Measurements from ENCODE around the gene KCNQ1OT1.

DNA sequence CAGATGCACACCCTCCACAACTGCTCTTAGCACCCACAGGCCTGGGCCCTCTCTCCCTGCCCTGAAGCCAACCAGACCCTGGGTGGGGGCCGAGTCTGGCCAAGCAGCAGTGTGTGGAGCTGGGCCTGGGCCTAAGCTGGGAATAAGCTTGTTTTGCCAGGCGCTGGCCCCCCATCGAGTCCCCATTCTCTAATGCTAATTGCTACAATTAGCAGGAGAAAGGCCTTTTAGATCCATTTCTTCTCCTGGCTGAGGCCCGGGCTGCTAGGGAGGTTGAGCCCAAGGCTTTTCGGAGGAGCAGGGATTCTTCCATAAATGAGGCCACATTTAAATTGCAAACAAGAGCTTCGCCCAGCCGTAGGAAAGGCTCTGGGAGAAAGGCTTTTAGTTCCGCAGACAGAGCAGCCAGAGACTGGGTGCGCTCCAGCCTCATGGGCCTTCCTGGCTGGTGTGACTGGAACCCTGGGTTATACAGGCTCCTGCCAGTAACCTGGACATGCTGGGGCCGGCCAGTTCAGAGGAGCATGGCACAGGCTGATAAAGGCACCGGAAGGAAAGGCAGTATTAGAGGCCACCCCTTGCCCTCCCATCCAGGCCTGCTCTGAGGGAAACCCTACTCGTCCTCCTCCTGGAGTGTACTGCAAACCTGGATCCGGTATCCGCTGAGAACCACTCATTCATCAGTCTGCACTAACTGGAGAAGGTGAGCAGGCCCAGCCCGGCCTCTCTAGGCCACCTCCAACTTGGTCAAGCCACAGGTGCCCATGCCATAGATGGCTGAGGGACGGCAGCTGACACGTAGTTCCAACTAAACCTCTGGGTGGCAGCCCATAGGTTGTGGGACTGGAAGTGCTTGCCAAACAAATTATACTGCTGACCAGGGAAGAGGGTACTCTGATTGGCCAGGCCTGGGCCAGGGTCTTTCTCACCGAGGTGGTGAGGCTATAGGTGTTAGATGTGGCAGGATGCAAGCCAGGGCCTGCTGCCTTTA is 6.2 kb downstream of the KCNQ1OT1 start:
- TF ChIP-seq EZH2 (IDR thresholded peaks at IDR 0.05; ENCODE audit: borderline replicate concordance, low read length), result no peak
- TF ChIP-seq, protein P1, sequence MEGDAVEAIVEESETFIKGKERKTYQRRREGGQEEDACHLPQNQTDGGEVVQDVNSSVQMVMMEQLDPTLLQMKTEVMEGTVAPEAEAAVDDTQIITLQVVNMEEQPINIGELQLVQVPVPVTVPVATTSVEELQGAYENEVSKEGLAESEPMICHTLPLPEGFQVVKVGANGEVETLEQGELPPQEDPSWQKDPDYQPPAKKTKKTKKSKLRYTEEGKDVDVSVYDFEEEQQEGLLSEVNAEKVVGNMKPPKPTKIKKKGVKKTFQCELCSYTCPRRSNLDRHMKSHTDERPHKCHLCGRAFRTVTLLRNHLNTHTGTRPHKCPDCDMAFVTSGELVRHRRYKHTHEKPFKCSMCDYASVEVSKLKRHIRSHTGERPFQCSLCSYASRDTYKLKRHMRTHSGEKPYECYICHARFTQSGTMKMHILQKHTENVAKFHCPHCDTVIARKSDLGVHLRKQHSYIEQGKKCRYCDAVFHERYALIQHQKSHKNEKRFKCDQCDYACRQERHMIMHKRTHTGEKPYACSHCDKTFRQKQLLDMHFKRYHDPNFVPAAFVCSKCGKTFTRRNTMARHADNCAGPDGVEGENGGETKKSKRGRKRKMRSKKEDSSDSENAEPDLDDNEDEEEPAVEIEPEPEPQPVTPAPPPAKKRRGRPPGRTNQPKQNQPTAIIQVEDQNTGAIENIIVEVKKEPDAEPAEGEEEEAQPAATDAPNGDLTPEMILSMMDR (IDR thresholded peaks at IDR 0.05; ENCODE audit: low read length), result 0 out of 2 replicates have a peak, but pooled peaks have one; percentile 9

All from OCI-LY1 (cell line).